Endothelial cell (in vitro differentiated cells): ENCODE data around the gene GMDS. TPM values are rescaled to one million over a fixed set of nuclear protein-coding genes. Genes with fewer than 3 reads are reported as not detected.

Experiments
- DNase-seq: peaks from one replicate; pipeline ENCODE4 v3.0.0; 2021; ENCODE audit warnings: low spot score
- H3K27ac Mint-ChIP-seq: one replicate; pipeline ENCODE4 v1.8.0; 2021; ENCODE audit warnings: mixed read lengths, inconsistent platforms; ENCODE audit not compliant: unreplicated experiment
- H3K27me3 Mint-ChIP-seq: one replicate; pipeline ENCODE4 v1.8.0; 2021; ENCODE audit warnings: mild to moderate bottlenecking, moderate library complexity, mixed read lengths, inconsistent platforms; ENCODE audit not compliant: unreplicated experiment
- H3K36me3 Mint-ChIP-seq: one replicate; pipeline ENCODE4 v1.8.0; 2021; ENCODE audit warnings: mild to moderate bottlenecking, low read depth, mixed read lengths, inconsistent platforms; ENCODE audit not compliant: unreplicated experiment
- H3K4me1 Mint-ChIP-seq: one replicate; pipeline ENCODE4 v1.8.0; 2021; ENCODE audit warnings: mild to moderate bottlenecking, mixed read lengths, inconsistent platforms; ENCODE audit not compliant: unreplicated experiment
- H3K4me3 Mint-ChIP-seq: one replicate; pipeline ENCODE4 v1.8.0; 2021; ENCODE audit warnings: mild to moderate bottlenecking, mixed read lengths, inconsistent platforms; ENCODE audit not compliant: unreplicated experiment
- H3K9me3 Mint-ChIP-seq: one replicate; pipeline ENCODE4 v1.8.0; 2021; ENCODE audit warnings: mixed read lengths, inconsistent platforms; ENCODE audit not compliant: unreplicated experiment
- total RNA-seq: library from RNA; stranded (reverse); fragmentation: NEBNext Ultra II Directional; extraction: Animal tissue kit (Norgen Biotek cat#: 25700); gene quantifications from one replicate; pipeline ENCODE4 v1.2.1, GENCODE V29; 2021; ENCODE audit not compliant: unreplicated experiment
- TF ChIP-seq, protein P1 (sequence below): fragments of 200-600 bp; sonication (generic); IDR thresholded peaks from one replicate; pipeline ENCODE4 v1.5.0; 2021; ENCODE audit warnings: antibody characterized with exemption; ENCODE audit not compliant: unreplicated experiment

Gene GMDS
- total RNA-seq, 1 donor from 2014 or later = 36.0 TPM

DNA sequence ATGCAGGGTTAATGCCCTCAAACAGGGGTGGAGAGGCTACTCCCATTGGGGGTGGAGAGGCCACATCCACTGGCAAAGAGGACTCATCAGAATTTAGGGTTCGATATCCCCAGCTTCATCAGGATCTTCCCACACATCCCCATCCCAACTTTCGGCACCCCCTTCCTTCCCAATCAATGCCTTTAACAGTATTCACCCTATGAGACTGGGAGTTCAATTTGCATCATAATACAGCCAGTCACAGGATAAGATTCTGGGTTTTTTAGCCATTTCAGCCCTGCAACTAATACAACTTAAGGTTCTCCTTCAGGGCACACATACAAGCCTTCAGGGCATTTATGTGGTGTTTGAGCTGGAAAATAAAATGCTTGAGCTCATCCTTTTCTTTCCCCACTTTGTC, 80.9 kb downstream of the GMDS start:
- H3K9me3 Mint-ChIP-seq = no peaks in the 10 kb centered on the region
- no peaks in the 10 kb centered on the region for H3K27me3 Mint-ChIP-seq
- peaks cover 10% of the 10 kb centered on the region for H3K36me3 Mint-ChIP-seq
- TF ChIP-seq, protein P1, sequence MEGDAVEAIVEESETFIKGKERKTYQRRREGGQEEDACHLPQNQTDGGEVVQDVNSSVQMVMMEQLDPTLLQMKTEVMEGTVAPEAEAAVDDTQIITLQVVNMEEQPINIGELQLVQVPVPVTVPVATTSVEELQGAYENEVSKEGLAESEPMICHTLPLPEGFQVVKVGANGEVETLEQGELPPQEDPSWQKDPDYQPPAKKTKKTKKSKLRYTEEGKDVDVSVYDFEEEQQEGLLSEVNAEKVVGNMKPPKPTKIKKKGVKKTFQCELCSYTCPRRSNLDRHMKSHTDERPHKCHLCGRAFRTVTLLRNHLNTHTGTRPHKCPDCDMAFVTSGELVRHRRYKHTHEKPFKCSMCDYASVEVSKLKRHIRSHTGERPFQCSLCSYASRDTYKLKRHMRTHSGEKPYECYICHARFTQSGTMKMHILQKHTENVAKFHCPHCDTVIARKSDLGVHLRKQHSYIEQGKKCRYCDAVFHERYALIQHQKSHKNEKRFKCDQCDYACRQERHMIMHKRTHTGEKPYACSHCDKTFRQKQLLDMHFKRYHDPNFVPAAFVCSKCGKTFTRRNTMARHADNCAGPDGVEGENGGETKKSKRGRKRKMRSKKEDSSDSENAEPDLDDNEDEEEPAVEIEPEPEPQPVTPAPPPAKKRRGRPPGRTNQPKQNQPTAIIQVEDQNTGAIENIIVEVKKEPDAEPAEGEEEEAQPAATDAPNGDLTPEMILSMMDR = no peak
- no peak for DNase-seq
- H3K4me3 Mint-ChIP-seq = no peak overlapping the region
- H3K27ac Mint-ChIP-seq = no peak overlapping the region
- H3K4me1 Mint-ChIP-seq = peaks cover 25% of the 10 kb centered on the region

DNA sequence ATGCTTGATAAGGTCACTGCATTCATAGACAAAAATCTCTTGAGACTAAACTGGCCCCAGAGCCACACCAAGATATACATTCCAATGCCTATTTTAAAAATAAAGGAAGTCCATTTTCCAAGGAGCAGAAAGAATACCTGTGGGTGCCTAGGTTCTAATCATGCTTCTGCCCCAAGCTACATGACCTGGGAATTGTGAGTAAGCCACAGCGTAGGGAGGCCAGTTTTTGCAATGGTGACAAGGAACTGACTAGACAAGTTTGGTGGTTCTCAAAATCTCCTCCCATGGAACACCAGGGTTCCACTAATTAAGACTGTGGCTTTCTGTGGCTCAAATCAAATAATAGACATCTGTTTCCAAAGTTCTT, 83.3 kb downstream of the GMDS start:
- DNase-seq = no peak
- TF ChIP-seq, protein P1 = no peak
- Mint-ChIP-seq H3K27ac (no peak overlapping the region), H3K4me3 (no peak overlapping the region), H3K9me3 (no peaks in the 10 kb centered on the region), H3K27me3 (no peaks in the 10 kb centered on the region), H3K36me3 (peaks cover 10% of the 10 kb centered on the region), H3K4me1 (peaks cover 33% of the 10 kb centered on the region)

DNA sequence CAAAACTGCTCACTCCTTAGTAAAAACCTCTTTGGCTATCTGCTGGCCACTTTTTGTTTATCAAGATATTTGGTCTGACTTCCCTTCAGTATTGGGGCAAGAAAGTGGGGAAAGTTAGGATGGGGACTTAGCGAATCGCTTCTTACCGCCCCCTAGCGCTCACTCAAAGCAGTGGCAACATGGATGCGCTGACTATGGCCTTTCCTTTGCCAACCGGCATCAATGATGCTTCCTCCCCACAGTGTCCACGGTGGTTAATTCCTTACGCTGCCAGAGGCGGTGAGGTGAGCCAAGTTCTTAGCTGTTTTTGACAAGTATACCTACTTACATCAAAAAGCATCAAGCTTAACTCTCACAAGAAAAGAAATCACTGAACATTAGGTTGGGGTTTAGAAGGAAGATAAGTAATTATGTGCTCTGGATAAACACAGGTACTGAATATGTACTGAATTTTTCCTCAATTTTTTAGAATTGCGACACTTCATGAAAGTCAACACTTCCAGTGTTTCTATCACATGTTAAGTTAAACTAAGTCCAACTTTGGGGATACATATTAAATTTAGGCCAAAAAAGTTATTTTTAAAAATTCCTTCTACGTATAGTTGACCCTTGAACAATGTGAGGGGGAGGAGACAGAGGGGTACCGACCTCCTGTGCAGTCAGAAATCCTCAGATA, 86.7 kb downstream of the GMDS start:
- Mint-ChIP-seq H3K27ac (no peak overlapping the region), H3K4me3 (no peak overlapping the region), H3K9me3 (no peaks in the 10 kb centered on the region), H3K27me3 (no peaks in the 10 kb centered on the region), H3K4me1 (peaks cover 33% of the 10 kb centered on the region), H3K36me3 (peaks cover 4% of the 10 kb centered on the region)
- peak; percentile 63 for DNase-seq
- TF ChIP-seq, protein P1 = peak; percentile 81

DNA sequence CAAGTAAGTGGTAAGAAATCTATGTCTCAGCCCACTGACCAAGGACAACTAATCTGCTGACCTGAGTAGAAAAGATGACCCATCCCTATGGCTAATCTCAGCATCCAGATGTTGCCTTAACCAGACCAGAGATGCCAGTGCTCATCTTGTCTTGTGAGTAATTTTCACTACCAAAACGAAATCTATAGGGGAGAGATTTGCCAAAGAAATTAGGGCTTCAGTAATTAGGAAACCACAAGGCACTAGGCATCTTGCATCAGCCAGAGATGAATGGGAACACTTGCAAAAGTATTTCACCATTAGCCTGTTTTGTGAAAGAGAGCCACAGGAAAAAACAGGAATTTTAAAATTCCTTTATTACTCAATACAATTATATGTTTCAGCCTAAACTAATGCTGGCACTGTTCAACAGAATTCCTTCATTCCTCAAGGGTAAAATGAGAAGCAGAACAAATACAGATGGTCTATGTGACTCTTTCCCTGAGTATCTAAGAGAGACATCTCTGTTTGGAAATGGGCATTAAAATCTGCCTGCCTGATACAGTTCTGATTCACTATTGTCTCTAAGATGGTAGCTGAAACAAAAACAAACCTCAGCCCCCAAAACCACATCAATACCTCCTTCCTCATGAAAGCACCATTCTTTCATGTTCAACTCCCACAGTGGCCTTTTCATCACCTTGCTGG, 87.8 kb downstream of the GMDS start:
- no peak overlapping the region for H3K27ac Mint-ChIP-seq
- no peaks in the 10 kb centered on the region for H3K9me3 Mint-ChIP-seq
- H3K27me3 Mint-ChIP-seq = no peaks in the 10 kb centered on the region
- H3K36me3 Mint-ChIP-seq = no peaks in the 10 kb centered on the region
- H3K4me3 Mint-ChIP-seq = no peak overlapping the region
- TF ChIP-seq, protein P1 = no peak
- DNase-seq = no peak
- H3K4me1 Mint-ChIP-seq = peaks cover 24% of the 10 kb centered on the region

DNA sequence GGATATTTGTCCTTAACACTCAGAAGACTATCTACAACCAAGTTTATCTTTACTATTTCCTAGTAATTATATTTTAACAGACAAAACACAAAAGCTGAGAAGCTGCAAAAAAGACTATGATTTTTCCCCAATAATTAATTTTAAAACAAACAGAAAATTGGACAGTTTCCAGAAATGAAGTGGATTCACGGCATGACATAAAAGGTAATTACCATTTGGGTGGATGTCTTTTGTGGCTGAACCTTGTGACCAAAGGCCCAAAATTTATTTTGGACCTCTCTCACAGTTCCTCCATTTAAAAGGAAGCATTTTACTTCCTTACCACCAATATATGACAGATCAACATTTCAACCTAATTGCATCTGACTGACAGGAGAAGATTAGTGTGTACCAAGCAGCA, 90.2 kb downstream of the GMDS start:
- Mint-ChIP-seq H3K27ac (no peak overlapping the region), H3K36me3 (no peaks in the 10 kb centered on the region), H3K4me1 (peaks cover 11% of the 10 kb centered on the region), H3K9me3 (no peaks in the 10 kb centered on the region), H3K4me3 (no peak overlapping the region), H3K27me3 (no peaks in the 10 kb centered on the region)
- TF ChIP-seq, protein P1 = no peak
- no peak for DNase-seq
